DMS114 treated with DMSO at 0.1 percent for 48 hours (cell line): ENCODE measurements around the gene CACNG5.

ENCODE experiments used
- DNase-seq: peaks from one replicate; lab custom pipeline; 2025; ENCODE audit not compliant: unreplicated experiment; lab: John Stamatoyannopoulos, UW

The CACNG5 gene

GRCh38 chr17:66903781-66904180 lies 68.9 kb downstream of the CACNG5 start:
- DNase-seq, result no peak

GRCh38 chr17:66904760-66905624 lies 70.1 kb downstream of the CACNG5 start:
- DNase-seq, result no peak

DNA sequence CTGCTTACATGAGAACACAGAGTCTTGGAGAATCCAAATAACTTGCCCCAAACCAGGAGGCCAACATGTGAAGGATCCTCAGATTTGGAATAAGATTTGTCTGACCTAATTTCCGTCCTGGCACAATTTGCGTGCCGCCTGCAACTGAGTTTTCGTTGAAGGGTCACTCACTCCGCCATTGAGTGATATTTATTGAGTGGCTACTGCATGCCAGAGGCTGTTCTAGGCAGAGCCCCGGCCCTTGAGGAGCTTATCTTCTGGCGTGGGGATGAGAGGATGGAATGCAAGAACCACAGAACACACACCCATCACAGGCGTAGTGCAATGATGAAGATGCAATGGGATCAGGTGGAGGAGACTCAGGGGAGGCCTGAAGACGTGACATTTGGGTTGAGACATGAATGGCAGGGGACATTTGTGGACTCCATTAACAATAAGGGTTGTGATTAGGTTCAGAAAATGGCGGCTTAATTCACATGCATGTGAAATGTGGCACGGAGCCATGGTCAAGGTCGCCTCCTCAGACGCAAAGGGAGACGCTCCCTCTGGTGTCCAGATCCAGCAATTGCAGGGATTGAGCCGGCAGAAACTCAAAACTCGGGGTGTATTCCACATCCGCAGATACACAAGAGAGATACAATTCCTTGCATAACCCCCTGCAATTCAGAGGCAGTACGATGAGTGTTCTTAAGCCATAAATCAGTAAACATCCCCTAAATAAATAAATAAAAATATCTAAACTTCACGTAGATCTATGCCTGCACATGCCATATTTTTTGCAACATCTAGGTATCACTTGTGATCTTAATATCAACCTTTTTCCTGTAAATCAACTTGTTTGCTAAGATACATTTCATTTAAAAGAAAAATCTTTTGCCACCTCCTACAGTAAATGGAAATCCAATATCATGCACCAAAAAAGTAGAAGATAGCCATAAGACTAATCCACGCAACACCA lies 71.7 kb downstream of the CACNG5 start:
- DNase-seq, result peak; percentile 58

DNA sequence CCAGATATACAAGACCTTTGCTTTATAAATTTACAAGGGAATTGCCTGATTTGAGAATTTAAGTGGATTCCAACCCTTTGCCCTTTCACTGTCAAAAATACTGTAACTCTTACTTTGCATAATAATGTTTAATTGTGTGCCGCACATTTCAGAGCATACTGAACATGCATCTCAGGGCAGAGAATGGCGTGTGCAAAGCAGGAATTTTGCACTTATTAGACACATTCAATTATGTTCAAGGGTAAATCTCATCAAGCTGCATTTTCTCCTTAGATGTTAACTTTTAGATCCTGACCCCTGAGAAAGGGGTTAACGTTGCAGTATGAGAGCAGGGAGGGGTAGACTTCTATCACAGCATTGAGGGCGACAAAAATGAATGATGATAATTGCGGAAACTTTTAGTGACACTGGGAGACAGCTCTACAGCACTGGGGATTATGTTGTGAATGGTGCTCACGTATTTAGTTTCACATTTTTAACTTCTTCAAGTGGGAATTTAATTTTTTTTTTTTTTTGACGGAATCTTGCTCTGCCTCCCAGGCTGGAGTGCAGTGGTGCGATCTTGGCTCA lies 75.0 kb downstream of the CACNG5 start:
- DNase-seq, result no peak

GRCh38 chr17:66910651-66911285 lies 75.9 kb downstream of the CACNG5 start:
- DNase-seq, result no peak

- no peak for DNase-seq
Measured at GRCh38 chr17:66915204-66915611, 80.3 kb downstream of the CACNG5 start.

DNA sequence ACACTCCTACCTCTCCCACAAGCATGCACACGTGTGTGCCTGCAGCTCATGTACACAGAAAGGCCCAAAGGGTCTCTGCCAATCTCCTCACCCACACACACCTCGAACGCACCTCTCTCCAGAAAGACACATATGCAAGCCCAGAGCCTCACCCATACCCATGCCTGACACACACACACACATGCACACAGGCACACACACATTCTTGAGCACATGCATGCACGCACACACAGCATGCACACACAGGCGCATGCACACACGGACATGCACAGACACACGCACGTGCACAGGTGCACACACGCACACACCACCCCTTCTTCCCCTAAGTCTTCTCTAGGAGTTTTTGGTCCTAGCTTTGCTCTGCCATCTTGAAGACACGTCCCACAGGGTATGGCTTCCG lies 80.9 kb downstream of the CACNG5 start:
- DNase-seq, result no peak

GRCh38 chr17:66916946-66917345 lies 82.0 kb downstream of the CACNG5 start:
- DNase-seq, result no peak

DNA sequence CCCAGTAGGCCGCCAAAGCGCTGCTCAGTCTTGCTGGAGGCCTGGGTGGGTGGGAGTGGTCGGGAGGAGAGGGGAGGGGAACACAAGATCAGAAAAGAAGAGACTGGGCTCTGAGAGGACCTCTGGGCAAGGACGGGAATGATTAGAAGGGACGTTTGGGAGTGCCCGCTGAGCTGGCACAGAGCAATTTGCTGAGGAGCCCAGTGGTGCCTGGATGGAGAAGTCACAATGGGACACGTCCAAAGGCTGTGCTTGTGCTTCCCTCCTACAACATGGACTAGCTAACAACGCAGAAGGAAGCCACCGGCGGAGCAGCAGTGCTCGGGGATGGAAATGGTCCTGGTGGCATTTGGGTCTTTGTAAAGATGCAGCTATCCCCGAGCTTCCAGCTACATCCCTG lies 84.0 kb downstream of the CACNG5 start:
- no peak for DNase-seq

DNA sequence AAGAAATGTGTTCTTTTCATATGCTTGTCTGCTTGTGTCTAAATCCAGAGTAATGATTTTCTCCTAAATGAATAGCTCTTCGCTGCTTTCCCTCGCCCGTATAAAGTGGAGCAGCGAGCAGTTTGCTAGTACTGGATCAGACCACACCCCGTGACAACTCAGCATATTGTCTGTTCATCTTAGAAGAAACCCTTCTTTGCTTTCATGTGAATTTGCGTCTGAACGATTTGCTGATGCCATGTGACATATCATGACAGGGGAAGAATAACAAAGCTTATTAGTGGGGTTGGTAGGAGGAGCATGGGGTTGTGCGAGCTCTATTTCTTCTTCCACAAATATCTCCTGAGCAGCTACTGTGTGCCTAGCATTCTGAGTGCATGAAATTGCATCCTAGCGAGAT lies 85.5 kb downstream of the CACNG5 start:
- no peak for DNase-seq

GRCh38 chr17:66920950-66921349 lies 86.0 kb downstream of the CACNG5 start:
- DNase-seq, result no peak

DNA sequence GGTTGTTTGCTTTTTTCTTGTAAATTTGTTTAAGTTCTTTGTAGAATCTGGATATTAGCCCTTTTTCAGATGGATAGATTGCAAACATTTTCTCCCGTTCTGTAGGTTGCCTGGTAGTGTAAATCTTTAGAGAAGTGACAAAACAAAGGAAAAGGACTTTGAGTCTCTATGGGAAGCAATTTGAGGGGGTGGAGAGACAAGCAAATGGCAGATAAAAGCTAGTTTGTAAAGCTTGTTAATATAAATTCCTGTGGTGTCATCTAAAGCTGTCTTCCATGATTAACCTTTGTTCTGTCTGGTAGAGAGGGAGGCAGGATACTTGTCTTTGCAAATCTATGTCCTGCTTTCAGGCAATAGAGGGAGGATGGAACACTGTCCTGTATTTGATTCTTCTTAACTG lies 89.0 kb downstream of the CACNG5 start:
- DNase-seq, result no peak

DNA sequence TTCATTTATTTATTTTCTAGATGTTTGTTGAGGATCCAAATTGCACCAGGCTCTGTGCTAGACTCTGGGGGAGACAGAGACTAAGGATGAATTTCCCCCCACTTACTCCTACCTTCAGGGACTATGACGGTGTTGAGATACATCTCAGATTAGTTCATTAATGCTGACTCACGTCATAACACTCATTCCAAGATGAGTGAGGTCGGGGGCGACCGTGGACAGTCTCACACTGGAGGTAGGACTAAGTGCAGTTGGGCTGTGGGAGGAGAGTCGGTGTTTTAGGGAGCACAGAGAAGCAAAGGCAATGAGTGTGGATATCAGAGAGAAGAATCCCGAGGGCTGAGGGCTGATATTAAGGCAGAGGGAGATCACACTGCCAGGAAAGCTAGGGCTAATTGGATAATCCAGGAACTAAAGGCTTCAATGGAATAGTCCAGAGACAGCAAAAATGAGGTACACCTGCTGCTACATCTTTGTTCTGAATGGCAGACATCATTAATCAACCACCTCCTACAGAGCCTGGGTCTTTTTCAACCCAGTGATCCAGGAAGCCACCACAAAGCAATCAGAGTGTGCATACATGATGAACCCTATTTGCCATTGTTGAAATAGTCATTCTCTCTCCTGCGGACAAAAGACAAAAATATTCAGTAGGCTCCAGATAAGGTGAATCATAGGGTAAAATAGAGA lies 91.0 kb downstream of the CACNG5 start:
- no peak for DNase-seq

- no peak for DNase-seq
Measured at GRCh38 chr17:66928949-66929348, 94.0 kb downstream of the CACNG5 start.

DNA sequence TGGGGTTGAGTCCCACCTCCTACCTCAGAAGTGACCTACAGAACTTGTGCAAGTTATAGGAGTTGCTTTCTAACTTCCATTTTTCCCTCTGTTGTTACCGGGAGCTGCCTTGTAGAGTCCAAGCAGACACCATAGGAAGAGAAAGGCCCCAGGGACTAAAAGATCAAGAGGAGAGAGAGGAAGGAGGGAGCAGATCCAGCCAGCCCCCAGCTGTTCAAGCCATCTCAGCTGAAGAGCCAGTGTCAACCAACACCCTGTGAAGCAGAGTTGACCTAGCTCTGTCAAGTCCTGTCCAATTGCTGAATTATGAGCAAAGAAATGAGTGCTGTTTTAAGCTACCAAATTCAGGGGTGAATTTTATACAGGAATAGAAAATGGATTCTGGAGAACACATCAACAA lies 94.7 kb downstream of the CACNG5 start:
- DNase-seq, result no peak

- DNase-seq, result no peak
Measured at GRCh38 chr17:66930933-66931332, 96.0 kb downstream of the CACNG5 start.

DNA sequence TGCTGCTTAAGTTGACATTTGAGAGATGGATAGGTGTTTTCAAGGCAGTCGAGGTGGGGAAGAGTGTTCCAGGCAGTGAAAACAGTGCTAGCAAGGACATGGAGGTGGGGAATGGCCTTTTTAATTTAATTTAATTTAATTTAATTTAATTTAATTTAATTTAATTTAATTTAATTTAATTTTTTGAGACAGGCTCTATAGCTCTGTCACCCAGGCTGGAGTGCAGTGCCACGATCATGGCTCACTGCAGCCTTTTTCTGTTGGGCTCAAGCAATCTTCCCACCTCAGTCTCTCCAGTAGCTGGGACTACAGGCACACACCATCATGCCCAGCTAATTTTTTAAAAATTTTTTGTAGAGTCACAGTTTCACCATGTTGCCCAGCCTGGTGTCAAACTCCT lies 97.4 kb downstream of the CACNG5 start:
- no peak for DNase-seq

DNA sequence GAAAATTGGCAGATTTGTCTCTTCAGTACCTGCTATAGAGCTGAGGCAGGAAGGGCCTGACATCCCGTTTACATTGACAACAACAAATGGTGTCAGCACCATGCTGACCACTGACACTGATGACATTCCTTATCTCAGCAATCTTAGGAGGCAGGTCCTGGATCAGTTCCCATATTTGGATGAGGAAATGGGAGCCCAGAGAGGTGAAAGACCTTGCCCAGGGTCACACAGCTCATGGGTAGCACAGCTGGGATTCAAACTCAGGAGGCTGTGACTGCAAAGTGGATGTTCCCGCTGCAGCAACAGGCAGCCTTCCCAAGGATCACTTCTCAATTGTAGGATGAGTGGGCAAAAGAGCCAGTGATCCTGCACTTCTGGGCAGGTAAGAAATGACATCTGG lies 99.1 kb downstream of the CACNG5 start:
- no peak for DNase-seq
